DMS79 treated with DMSO at 0.1 percent for 48 hours (cell line): Measurements from ENCODE around the gene KDELR3.
A peak's percentile ranks its signal among the peaks of the same experiment; 100 is the strongest.

Source experiments
- DNase-seq: peaks from one replicate; lab custom pipeline; 2025; lab: John Stamatoyannopoulos, UW

Gene KDELR3

DNA sequence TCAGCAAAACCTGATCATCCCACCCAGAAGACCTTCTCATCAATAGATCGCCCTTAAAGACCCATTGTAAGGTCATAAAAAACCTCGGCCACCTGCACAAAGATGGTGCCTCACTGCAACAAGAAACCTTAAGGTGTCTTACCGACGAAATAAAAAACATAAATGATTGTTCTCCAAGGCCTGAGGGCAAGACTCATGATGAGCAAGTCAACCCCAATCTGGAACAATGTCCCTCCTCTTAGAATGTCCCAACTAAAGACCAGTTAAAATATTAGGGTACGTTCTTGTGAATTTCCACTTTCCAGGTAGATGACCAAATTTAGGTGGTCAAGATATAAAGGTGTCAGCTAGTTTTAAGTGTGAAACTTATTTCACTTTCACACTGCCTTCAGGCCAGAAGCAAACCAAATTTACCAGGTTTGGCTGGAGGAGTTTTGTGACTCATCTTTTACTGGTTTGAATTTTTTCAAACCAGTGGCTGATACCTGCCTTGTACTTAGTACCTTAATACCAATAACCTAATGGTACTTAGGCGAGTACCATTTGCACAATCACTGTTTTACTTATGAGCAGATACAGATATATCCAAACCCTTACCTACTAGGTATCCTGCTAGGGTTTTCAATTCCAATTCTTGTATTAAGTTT, 14.9 kb downstream of the KDELR3 start:
- DNase-seq = no peak

DNA sequence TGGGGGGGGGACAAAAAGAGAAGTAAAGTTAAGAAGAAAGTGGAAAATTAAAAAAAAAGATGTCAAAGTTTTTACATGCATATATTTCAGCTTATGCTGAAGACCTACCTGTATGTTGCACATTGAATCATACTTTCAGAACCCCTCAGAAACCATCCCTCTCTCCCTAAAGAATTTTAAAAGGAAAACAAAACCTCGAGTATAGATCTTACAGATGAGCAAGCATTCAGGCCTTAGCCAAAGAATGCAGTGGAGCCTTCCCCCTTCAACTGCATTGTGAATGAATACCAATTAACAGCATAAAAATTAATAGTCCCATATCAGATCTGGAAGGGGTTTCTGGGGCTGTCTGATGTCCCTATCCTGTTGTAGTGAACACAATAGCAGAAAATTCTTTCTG, 16.3 kb downstream of the KDELR3 start:
- no peak for DNase-seq

GRCh38 chr22:38485783-38486182, 17.9 kb downstream of the KDELR3 start:
- no peak for DNase-seq

GRCh38 chr22:38487946-38488345, 20.1 kb downstream of the KDELR3 start:
- DNase-seq = no peak

DNA sequence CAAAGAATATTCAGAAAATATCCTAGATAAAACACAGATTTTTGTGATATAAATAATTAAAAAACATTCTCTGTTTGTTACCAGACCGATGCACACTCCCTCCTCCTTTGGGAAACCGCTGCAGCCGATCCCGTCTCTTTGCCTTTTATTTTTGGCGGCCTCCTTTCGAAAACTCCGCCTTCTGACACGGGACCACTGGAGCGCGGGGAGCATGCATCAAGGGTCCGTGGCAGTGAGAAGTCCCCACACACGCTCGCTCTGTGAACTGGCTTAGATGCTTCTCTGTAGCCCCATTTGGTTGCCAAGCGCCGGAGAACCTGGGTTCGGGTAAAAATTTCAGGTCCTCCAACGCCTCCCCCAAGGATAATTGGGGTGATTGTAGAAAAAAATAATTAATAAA, 21.2 kb downstream of the KDELR3 start:
- DNase-seq = no peak

GRCh38 chr22:38489561-38490145, 21.8 kb downstream of the KDELR3 start:
- DNase-seq = no peak

DNA sequence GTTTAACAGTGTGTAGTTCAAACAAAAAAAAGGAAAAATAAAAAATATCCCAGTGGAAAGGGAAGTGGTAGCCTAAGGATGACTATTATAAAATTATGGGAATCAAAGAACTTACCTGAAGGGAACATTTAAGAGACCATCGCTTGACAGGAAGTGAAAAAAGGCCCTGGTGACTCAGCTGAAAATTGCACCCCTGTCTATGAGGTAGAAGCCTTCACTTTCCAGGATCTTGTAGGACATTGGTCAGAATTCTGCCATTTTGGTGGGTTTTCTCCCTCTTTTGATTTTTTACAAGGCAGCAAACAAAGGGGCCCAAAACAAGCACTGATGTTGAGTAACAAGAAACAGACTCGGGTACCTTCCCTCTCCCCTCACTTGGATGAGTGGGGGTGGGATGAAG, 22.6 kb downstream of the KDELR3 start:
- DNase-seq = no peak

- no peak for DNase-seq
Measured at GRCh38 chr22:38490915-38491314, 23.0 kb downstream of the KDELR3 start.

DNA sequence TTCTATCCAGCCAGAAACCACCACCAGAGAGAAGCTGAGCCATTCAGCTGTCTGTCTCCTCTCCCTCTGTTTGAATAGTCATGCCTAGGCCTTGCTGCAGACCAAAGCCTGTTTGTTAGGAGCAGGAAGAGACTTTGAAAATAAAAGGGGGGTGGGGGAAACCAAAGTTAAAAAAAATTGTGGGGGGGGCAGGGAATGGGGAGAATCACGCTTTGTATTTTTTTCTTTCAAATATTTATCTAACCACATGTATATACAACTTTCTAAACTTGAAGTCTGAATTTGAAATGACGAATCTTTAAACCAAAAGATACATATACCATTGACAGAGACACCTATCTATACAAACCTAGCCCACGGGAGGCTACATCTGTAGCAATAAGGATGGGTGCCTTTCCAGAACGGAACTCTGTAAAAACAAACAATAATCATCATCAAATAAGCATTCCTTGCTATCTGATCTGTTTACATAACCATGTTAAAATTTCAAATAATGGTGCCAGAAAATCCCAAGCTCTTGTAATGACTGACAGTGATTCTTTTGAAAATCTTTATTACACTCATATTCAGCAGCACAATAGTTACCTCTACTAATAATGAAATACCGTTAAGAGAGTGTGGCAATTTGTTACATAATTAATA, 23.9 kb downstream of the KDELR3 start:
- no peak for DNase-seq

DNA sequence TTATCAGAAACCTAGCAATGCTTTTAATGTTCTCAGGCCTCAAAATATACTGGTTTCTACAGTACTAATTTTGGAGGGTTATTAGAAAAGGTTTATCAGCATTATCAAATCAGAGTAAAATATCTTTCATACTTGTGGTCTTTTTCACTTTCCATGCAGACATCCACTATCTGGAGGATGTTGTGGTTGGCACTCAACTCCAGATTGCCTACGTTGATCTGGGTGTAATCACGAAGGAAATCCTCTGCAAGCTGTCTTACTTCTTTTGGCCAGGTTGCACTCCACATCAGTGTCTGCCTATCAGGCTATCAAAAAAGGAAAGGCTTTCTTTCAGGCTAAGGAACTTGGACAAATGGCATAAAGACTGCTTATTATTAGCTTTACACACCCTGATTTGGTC, 26.6 kb downstream of the KDELR3 start:
- no peak for DNase-seq

- no peak for DNase-seq
Measured at GRCh38 chr22:38494939-38495338, 27.0 kb downstream of the KDELR3 start.

DNA sequence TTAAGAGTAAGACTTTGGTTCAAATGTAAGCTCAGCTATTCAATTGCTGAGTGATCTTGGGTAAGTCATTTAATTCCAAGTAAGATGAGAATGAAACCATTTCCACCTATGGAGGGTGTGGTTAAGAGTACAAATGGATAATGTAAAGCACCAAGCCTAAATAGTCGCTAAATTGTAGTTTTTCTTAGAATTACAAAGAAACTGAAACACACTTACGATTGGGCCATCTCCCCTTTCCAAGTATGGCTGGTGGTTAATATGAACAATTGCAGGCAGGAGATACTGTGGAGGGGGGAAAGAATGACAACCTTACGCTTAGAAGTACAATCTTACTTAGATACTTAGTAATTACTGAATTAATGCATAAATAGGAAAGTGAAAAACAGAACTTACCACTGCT, 30.0 kb downstream of the KDELR3 start:
- no peak for DNase-seq

DNA sequence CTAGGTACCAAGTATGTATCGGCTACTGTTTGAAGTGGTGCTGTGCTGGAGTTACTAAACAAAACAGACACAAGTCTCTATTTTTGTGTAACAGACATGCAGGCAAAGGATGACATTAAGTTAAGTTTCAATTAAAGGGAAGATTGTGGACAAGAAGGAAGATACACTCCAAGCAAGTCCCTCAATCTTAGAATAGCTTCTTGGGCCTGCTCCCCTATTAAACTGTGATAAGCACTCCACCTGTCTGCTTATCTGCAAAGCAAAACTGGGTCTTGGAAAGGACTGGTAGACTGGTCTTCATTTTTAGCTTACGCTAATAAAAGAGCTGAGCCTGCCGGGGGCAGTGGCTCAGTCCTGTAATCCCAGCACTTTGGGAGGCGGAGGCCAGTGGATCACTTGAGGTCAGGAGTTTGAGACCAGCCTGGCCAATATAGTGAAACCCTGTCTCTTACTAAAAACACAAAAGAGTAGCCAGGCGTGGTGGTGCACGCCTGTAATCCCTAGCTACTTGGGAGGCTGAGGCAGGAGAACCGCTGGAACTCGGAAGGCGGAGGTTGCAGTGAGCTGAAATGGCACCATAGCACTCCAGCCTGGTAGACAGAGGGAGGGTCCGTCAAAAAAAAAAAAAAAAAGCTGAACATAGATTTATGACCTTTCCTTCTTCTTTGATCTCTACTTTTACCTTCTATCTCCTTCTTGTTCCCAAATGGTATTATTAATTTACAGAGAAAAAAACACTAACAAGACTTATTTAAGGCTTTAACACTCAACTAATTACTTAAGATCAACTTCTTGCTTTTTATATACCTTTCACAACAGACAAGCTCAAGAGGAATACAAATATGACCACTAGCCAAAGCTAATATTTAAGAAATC, 34.1 kb downstream of the KDELR3 start:
- no peak for DNase-seq

- no peak for DNase-seq
Measured at GRCh38 chr22:38503021-38503420, 35.1 kb downstream of the KDELR3 start.

DNA sequence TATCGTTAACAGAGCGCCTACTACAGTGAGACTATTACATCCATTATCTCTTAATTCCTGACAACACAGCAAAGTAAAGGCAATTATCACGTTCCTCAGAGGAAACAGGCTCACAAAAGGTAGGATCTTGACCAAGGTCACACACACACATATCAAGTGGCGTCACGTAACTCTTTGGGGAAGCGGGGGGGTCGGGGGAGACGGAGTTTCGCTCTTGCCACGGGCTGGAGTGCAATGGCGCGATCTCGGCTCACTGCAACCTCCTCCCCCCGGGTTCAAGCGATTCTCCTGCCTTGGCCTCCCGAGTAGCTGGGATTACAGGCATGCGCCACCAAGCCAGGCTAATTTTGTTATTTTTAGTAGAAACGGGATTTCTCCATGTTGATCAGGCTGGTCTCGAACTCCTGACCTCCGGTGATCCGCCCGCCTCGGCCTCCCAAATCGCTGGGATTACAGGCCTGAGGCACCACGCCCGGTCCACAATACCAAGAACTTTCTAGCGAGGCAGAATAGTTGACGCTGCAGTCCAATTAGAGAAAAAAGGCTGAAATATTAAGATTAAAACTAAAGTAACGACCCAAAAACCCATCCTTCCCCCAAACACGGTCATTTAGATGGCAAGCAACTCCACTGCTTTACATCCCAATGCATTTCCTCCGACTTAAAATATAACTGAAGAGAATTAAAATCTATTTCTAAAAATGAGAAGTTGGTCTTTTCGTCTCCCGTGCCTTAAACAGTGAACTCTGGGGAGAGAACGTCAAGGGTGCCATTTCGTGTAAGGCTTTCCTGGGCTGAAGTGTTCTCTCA, 37.0 kb downstream of the KDELR3 start:
- peak; percentile 3 for DNase-seq

- DNase-seq = no peak
Measured at GRCh38 chr22:38505541-38506117, 37.7 kb downstream of the KDELR3 start.

DNA sequence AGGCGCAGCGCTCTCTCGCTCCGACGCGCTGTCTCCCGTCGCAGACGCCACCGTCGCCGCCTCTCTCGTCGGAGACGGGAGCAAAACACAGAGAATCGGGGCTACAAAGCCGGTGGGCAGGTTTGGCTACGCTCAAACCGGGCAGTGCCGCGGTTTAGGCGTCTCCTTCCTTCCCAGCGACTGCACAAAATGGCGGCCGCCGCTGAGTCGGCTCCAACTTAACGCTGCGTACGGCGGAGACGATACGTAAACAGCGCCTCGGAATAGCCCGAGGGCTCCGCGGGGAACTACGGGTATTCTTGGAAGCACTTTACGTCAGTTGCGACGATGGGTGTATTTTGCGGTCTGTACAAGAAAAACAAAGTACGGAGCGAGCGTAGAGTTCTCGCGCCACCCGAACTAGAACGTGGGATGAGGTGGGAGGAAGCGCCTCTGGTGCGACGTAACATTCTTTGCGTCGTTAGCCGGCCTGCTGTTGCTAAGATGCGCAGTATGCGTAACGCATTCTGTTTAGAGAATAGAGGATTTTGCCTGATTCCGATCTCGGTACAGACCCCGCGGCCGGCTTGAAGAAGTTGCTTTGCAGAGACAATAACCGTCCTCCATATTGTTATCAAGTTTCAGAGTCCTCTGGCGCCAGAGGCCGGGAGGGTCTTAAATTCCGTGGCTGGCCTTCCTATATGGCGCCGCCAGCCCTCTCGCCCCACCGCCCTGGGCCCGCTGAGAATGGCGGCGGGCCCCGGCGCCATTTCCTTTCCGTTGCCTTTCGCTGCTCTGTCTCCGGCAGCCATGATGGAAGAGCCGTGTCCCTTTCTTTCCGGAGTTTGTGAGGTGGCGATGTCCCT, 38.4 kb downstream of the KDELR3 start, which contains the start of gene DDX17:
DDX17 (minus strand) TSS at position 194 of the 845 bp plus-strand sequence.
- peak; percentile 87 for DNase-seq

DNA sequence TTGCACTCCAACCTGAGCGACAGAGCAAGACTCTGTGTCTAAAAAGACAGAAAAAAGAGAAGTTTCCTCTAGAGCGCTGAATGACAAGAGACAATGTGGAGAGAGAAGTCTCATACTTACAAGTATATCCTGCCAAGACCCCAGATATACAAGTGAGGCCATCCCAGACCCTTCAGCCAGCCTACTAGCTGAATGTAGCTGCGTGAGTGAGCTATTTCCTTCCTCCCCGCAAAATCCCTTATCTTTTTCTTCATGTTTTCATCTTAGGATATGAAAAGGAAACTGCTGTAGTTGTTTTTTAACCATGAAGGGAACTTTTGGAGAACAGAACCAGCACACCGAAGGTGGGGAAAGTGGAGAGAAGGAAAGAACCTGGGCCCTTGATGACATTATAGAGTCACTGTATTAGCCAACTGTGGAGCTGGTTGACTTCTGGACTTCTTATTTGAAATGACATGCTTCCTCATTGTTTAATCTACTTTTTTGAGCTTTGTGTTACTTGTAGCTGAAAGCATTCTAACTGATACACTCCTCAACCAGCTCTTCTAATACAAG, 42.6 kb downstream of the KDELR3 start:
- DNase-seq = no peak

DNA sequence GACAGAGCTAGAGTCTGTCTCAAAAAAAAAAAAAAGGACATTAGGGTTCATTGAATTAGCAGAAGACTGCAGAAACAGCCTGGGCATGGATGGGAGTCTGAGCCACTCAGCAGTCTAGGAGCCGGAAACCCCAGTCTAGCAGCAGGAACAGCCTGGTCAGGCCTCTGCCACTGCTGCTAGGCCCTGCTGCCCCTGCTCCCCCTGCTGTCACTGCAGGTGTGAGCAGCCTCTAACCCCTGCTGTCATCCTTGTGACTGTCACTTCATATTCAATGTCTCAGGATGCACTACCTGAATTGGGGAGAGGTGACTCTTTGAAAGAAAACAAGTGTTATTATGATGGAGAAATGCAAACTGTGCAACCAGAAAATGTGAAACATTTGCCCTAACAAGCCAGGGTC, 45.2 kb downstream of the KDELR3 start:
- no peak for DNase-seq

DNA sequence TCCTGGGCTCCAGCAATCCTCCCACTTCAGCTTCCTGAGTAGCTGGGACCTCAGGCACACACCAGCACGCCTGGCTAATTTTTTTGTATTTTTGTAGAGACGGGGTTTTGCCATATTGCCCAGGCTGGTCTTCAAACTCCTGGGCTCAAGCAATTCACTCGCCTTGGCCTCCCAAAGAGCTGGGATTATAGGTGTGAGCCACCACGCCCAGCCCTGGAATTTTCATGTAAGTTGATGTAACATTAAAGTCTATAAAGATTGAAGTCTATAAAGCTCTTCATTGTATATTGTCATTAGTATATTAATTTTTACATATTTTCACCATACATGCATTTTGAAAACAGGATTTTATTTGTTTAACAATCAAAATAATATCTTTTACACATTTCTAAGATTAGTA, 50.7 kb downstream of the KDELR3 start:
- DNase-seq = no peak
